HUES6 (cell line): Measurements from ENCODE around the gene RNF145.

ENCODE experiments used
- H3K27ac ChIP-seq: 2 replicates; pipeline ENCODE4 v1.7.0; 2013; ENCODE audit warnings: low read depth, mild to moderate bottlenecking, low read length, inconsistent platforms
- H3K27me3 ChIP-seq: 2 replicates; pipeline ENCODE4 v1.6.1; 2013; ENCODE audit warnings: low read length; ENCODE audit not compliant: control insufficient read depth, insufficient read depth
- H3K36me3 ChIP-seq: 2 replicates; pipeline ENCODE4 v1.6.1; 2013; ENCODE audit warnings: low read length; ENCODE audit not compliant: control insufficient read depth, insufficient read depth
- H3K4me1 ChIP-seq: 2 replicates; pipeline ENCODE4 v1.6.1; 2013; ENCODE audit warnings: low read length; ENCODE audit not compliant: control insufficient read depth, insufficient read depth
- H3K4me3 ChIP-seq: 2 replicates; pipeline ENCODE4 v1.5.1; 2013; ENCODE audit warnings: low read depth, low read length
- H3K9ac ChIP-seq: one replicate; pipeline ENCODE4 v1.6.1; 2013; ENCODE audit warnings: mild to moderate bottlenecking, low read length
- H3K9me3 ChIP-seq: 2 replicates; pipeline ENCODE4 v1.6.1; 2013; ENCODE audit warnings: low read depth, low read length; ENCODE audit not compliant: control insufficient read depth, insufficient read depth

RNF145 gene

DNA sequence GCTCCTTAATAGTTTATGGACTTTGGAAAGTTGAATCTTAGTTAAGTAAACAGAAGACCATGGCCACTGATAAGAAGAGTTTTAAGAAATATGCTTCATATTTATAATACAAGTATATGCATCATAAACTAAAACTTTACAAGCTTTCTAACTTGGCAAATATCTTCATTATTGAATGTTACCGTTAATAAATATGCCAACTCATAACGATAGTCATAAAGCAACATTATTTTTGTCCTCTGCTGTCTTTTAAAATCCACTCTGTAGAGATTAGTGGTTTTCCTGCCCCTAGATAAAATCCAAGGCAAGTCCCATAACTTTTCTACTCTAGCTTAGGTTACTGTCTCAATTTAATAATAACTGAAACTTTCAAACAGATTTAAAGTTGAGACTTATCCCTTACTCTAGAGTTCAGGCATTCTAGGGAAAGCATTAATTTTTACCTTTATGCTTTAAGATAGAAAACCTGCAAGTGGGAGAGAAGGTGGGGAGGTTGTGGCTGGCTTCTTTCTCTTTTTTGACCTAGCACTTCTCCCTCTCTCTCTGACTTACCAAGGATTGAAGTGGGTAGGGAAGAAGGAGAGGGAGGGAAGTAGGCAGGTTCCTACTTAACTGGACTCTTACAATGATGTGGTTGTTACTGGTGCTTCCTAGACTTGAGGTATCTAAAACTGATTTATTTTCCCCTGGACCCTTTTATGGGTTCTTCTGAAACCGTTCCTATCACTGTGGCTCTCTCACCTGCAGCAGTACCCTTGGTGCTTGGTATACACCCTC is 29.6 kb downstream of the RNF145 start:
- Histone ChIP-seq H3K9ac (no peak overlapping the region), H3K27me3 (no peaks in the 10 kb centered on the region), H3K9me3 (no peaks in the 10 kb centered on the region), H3K36me3 (no peaks in the 10 kb centered on the region; the same call in 1 of the 2 replicates), H3K4me3 (no peak overlapping the region), H3K4me1 (peaks cover under 1% of the 10 kb centered on the region; the same call in 1 of the 2 replicates), H3K27ac (0 out of 2 replicates have a peak overlapping the region, but pooled peaks have one; percentile 40)

DNA sequence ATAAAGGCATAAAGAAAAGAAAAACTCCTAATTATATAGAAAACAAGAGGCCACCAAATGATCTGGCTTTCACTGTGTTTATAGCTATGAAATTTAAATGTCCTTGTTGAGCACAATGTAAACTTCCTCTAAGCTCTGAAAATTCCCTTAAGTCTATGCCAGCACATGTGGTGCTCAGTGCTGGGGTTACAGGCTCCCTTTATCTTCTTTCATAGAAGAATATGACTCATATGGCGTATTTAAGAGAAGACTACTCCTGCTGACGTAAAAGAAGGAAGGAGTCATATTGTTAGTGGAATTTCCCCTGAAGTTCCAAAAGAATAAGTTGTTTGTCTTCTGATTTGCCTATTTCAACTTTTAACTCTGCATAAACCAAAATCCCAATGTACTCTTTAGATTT is 30.4 kb downstream of the RNF145 start:
- Histone ChIP-seq H3K4me3 (no peak overlapping the region), H3K4me1 (no peaks in the 10 kb centered on the region), H3K9me3 (no peaks in the 10 kb centered on the region), H3K27ac (peak overlapping the region; percentile 40; the same call in 1 of the 2 replicates), H3K9ac (no peak overlapping the region), H3K36me3 (peaks cover 4% of the 10 kb centered on the region; the same call in 1 of the 2 replicates), H3K27me3 (no peaks in the 10 kb centered on the region)

DNA sequence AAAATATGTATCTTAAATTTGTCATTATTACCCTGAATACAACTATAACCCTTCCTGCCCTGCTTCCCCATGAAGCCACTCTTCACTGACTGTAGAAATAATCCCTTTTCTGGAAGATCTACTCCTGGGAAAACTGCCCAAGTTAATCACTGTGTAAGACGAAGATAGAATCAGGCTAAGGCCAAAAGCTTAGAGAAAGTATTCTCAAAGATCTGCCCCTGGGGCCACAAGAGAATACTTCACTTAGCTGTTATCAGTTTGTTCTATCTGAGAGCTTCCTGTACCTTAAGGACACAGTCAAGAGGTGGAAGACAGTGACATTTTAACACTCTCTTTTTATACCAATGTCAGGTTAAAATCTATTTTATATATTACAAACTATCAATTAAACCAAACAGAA is 33.8 kb downstream of the RNF145 start:
- Histone ChIP-seq H3K27ac (no peak overlapping the region), H3K9me3 (no peaks in the 10 kb centered on the region)

DNA sequence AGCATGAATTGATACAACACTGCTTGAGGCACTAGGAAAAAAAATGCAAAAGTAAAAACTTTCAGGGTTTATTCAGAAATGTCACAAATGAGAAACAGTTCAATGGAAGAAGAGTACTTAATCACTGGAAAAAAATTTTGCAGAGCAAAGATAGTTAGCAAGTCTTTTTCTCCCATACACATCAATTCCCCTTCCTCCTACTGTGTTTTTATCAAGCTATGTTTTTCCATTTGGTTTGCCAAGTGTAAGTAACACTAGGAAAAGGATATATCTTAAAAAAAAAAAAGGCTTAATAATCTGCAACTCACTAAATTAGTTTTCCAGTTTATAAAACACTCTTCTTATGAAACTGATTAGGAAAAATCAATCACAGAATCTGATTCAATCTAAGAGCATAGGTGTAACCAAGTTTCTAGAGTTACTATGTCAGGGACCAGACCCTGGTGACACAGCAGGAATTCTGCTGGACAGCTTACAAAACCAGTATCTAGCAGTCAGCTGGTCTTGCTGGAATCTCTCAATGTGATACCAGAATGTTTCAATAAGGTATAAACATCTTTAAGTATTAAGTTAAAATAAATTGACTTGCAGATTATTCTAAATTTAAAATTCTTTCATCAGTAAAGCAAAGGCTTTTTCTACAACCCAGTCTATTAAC is 34.7 kb downstream of the RNF145 start:
- no peak overlapping the region for H3K27ac ChIP-seq

More for the DNA sequence above, 33.8 kb downstream of the RNF145 start:
- Histone ChIP-seq H3K4me3 (no peak overlapping the region), H3K27me3 (no peaks in the 10 kb centered on the region), H3K36me3 (peaks cover 9% of the 10 kb centered on the region; the same call in 1 of the 2 replicates), H3K9ac (no peak overlapping the region), H3K4me1 (no peaks in the 10 kb centered on the region)

DNA sequence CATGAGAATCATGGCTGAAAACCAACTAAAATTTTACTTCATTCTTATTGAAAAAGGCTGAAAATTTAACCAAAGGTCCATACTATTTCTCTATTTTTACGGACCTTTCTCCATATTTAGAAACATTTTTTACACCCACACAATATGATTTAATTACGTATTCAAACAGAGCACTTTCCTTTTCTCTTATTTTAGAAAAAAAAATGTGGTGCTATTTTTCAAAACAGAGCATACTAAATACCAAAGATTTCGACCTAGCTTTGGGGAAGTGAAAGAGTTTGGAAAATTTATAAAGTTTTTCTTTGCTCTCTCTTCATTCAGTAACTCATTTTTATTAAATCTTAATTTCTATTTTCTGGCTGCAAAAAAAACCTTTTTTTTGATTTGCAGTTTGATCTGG is 38.1 kb downstream of the RNF145 start:
- no peaks in the 10 kb centered on the region for H3K27me3 ChIP-seq
- H3K4me3 ChIP-seq: no peak overlapping the region
- H3K9me3 ChIP-seq: no peaks in the 10 kb centered on the region
- H3K4me1 ChIP-seq: no peaks in the 10 kb centered on the region
- peaks cover 19% of the 10 kb centered on the region; the same call in 1 of the 2 replicates for H3K36me3 ChIP-seq
- no peak overlapping the region for H3K27ac ChIP-seq
- H3K9ac ChIP-seq: no peak overlapping the region

More for the DNA sequence above, 34.7 kb downstream of the RNF145 start:
- no peaks in the 10 kb centered on the region for H3K9me3 ChIP-seq
- H3K36me3 ChIP-seq: peaks cover 9% of the 10 kb centered on the region; the same call in 1 of the 2 replicates
- no peaks in the 10 kb centered on the region for H3K4me1 ChIP-seq
- no peaks in the 10 kb centered on the region for H3K27me3 ChIP-seq
- H3K4me3 ChIP-seq: no peak overlapping the region
- no peak overlapping the region for H3K9ac ChIP-seq

DNA sequence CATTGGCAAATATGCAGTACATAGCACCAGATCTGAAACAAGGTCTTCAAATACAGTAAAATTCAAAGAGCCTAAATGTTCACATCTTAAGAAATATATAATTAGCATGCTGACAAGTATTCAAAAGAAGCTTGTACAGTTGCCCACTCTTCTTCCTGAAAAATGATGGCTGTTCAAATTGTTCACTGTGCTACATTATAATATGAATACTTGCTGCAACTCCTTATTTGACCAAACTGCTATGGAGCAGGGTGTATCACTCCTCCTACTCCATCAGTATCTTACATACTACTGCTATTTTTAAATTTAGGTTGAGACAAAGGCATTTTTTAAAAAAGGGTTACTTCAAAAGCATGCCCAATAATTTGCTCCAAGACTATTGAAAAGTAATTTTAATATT is 39.3 kb downstream of the RNF145 start:
- H3K27me3 ChIP-seq: no peaks in the 10 kb centered on the region
- no peaks in the 10 kb centered on the region for H3K4me1 ChIP-seq
- no peak overlapping the region for H3K27ac ChIP-seq
- H3K36me3 ChIP-seq: peaks cover 20% of the 10 kb centered on the region; the same call in 1 of the 2 replicates
- no peaks in the 10 kb centered on the region for H3K9me3 ChIP-seq
- H3K9ac ChIP-seq: no peak overlapping the region
- H3K4me3 ChIP-seq: no peak overlapping the region

DNA sequence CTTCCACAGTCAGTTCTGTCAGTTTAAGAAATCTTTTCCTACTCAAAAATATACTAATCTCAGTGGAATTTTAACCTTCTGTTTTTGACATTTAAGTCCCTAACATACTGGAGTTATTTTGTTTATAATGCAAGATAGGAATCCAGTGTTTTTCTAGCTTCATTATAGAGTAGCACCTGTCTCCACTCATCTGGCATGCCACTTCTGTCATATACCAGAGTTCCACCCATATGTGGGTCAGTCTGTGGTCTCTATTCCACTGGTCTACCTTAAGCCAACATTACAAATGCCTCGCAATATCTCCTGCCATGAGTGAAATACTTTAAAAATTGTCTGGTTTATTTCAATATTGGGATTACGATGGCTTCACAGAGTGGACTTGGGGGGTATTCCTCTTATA is 42.9 kb downstream of the RNF145 start:
- H3K9me3 ChIP-seq: no peaks in the 10 kb centered on the region
- no peak overlapping the region for H3K9ac ChIP-seq
- H3K36me3 ChIP-seq: peaks cover 18% of the 10 kb centered on the region; the same call in 1 of the 2 replicates
- no peaks in the 10 kb centered on the region for H3K4me1 ChIP-seq
- no peak overlapping the region for H3K27ac ChIP-seq
- no peaks in the 10 kb centered on the region for H3K27me3 ChIP-seq
- no peak overlapping the region for H3K4me3 ChIP-seq

DNA sequence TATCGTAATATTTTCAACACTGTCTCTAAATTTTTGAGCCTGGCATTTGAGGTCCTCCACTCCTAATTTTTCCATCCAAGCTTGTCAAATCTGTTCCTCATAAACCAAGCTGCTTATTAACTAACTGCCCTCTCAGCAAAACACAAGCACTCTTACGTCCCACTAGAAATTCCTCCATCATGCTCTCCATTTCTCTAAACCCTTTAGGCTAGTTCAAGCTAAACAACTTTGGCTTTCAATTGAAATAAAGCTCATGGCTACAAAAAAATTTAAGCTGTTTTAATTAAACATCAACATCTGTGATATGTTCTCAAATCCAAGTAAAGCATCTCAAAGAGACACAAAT is 45.7 kb downstream of the RNF145 start:
- Histone ChIP-seq H3K4me3 (no peak overlapping the region), H3K27me3 (no peaks in the 10 kb centered on the region), H3K36me3 (peaks cover 43% of the 10 kb centered on the region), H3K4me1 (no peaks in the 10 kb centered on the region), H3K9ac (no peak overlapping the region), H3K27ac (no peak overlapping the region), H3K9me3 (no peaks in the 10 kb centered on the region)

DNA sequence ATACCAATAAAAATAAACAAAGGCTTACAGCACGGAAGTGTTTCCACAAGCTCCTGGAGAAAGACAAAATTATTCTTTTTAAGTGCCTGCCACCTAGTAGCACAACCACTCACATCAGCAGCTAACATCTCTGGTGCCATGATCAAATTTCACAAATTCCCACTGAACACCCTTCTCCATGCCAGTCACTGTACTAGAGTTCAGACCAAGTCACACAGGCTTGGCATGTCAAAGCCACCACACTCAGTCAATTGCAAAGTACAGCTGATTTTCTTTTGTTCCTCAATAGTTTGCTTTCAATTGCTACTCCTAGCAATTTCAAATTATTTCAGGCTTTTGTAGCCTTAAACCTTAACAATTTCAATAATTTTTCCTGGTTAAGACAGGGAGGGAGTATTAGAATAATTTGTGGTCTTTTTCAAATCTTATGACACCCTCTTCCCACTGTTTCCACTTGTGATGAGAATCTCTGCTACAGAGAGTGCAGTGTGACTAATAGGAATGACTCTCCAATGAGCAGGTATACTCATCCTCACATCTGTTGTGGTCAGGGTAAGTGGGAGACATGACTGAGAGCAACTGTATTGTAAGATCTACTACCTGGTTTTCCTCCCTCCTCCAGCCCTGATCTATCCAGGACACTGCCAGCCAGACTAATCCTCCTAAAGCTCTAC is 46.2 kb downstream of the RNF145 start:
- Histone ChIP-seq H3K4me3 (no peak overlapping the region), H3K4me1 (no peaks in the 10 kb centered on the region), H3K27me3 (no peaks in the 10 kb centered on the region), H3K9ac (no peak overlapping the region), H3K9me3 (no peaks in the 10 kb centered on the region), H3K27ac (no peak overlapping the region), H3K36me3 (peaks cover 46% of the 10 kb centered on the region)

DNA sequence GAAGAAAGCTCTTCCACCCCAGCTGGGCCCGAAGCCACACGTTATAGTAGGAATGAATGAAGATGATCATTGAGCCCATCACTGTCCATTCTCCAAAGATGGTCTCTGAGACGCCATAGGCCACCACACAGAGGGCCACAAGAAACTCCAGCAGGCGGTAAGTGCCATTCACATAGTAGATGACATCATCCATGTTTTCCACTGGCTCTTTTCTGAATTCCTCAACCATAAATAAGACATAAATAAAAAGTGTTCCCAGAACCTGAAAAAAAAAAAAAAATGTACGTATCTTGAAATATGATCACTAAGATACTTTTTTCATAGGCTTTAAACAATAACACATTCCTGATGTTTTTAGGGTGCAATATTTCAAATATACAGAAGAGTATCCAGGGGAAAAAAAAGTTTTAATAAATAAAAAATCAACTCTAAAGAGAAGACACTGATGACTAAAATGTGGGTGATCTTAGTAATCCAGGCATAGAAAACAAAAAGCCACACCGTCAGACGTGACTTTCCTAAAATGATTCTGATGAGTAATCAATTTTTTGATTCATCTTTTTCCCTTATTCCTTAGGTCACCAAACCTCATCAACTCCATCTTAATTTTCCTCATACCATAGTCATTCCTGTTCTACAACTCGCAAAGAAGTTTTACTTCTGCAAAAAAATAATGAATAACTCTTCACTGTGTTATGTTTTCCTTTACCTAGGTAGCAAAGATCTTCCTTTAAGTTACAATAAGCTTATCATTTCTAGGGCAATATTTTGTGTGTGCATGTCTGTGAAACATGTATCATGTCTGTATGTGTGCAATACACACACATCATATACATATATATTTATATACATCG is 47.8 kb downstream of the RNF145 start:
- Histone ChIP-seq H3K4me3 (no peak overlapping the region), H3K4me1 (no peaks in the 10 kb centered on the region), H3K36me3 (peaks cover 47% of the 10 kb centered on the region), H3K9ac (no peak overlapping the region), H3K9me3 (no peaks in the 10 kb centered on the region), H3K27ac (no peak overlapping the region), H3K27me3 (no peaks in the 10 kb centered on the region)
